Stimulated activated CD8-positive, alpha-beta memory T cell treated with anti-CD3 and anti-CD28 coated beads, Interleukin-7, amount 100 ng/mL, for 24 hours (primary cell): ENCODE measurements around the gene DAG1.

Experiments
- DNase-seq: peaks from one replicate; pipeline ENCODE4 v3.0.0-alpha.2; 2020; ENCODE audit warnings: low read depth

Gene DAG1

DNA sequence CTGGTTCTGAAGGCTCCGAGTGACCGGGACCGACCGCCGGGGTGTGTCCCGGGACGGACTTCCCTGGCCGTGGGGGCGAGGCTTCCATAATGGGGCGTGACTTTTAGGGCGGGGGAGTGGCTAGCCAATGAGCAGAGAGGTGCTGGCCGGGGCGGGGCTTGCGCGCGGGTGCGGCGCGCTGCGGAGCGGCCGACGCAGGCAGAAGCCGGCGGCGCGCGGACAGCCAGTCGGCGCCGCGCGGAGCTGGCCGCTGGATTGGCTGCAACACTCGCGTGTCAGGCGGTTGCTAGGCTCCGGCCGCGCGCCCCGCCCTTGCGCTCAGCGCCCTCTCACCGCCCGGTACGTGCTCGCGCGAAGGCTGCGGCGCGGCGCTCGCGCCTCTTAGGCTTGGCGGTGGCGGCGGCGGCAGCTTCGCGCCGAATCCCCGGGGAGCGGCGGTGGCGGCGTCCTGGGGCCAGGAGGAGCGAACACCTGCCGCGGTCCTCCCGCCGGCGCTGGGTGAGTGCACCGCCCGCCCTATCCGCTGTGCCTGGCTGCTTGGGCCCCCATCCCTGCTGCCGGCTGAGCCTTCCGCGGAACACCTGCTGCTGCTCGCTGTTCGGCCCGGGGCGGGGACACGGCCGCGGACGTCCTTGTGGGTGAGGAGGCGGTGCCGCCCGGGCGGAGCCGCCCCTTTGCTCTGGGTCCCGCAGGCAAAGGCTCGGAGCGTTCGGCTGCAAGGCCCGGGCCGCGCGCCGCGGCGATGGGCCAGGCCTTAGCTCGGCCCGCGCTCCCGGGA lies at the start of gene DAG1:
Gene DAG1 (plus strand): TSS at position 332 of the 778 bp plus-strand sequence. CDS start 40,268 bp downstream, outside the sequence.
- peak; percentile 93 for DNase-seq

DNA sequence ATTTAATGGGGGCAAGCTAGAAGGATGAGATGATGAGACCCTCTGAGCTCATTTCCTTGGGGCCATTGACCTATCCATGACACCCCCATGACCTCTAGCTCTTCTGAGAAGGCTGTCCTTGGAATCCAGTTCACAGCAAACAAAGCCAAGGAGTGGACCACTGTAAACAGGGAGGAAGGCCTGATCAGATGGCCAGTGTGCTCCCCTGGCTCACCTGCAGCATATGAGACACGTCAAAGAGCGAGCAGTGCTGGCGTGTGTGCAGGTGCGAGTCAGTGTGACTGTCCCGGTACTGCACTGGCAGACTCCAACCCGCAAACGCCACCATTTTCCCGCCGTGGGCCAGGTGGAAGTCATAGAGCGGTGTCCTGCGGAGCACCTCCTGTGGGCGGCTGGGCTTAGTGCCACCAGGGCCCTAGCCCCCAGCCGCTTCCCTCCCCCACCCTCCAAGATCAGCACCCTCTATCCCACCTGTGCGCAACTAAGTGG lies 48.1 kb upstream of the DAG1 start:
- DNase-seq, result no peak

DNA sequence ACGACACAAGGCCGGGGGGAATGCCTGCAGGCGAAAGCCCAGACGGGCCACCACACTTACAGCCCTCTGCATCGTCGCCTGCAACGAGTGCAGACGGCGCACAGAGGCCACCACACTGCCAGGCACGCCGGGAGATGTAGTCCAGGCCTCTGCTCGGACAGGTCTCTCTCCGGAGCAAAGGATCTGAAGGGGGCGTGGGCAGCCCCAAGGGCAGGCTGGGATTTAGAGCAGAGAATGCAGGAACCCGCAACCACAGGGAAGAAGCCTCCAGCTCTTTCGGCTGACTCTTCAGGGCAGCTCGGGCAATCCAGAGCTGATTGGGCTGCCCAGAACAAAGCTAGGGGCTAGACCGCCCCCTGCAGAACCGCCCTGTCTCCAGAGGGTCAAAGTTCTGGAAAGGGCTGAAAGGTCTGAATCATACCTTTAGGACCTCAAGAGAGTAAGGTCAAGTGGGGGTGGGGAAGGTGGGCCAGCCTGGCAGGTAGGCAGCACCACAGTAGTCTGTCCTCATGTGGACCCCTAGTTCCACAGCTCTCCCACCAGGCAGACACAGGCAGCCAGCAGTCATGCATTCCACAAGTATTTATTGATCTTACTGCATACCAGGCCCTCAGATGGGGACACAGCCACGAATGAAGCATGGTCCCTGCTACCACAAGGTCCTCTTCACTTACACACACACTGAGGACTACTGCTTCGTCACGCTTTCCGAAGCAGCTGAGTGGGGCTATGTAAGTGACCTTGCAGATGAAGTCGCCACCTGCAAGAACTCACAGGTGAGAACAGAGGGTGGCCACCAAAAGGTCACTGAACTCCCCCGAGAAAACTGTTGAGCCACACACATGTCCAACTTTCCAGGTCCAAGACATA lies 47.5 kb upstream of the DAG1 start, which contains the start of gene AMT:
Gene AMT (minus strand): TSS at position 95 of the 870 bp plus-strand sequence. CDS start 23 bp downstream, at position 72.
- DNase-seq, result no peak

DNA sequence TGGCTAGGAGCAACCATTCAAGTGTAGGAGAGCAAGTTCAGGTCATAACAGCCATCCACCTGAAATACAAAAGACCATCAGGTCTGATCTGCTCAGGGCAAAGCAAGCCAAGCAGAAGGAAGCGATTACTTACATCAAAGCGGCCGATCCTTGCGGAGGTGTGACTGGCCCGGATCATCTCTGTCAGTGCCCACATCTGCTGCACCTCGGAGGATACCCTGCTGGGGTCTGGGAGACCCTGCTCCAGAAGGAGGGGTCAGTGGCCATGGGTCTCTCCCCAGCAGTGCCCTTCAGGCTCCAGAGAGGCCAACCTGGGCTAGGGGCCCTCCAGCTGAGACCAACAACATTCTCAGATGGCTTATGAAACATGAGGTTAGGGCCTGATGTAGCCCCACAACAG lies 45.3 kb upstream of the DAG1 start:
- no peak for DNase-seq

DNA sequence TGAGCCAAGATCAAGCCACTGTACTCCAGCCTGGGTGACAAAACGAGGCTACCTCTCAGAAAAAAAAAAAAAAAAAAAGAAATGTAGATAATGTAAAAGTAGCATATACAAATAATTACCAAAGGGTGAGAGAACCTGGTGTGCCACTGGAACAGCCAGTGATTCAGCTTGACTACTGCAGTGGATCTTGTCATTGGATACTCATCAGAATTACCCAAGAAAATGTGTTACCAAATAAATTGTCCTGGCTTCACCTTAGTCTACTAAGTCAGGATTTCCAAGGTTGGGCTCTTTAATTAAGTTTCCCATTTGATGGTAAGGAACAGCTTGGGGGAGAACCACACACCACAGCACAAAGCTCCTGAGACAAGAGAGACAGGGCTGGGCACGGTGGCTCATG lies 42.5 kb upstream of the DAG1 start:
- DNase-seq, result no peak

DNA sequence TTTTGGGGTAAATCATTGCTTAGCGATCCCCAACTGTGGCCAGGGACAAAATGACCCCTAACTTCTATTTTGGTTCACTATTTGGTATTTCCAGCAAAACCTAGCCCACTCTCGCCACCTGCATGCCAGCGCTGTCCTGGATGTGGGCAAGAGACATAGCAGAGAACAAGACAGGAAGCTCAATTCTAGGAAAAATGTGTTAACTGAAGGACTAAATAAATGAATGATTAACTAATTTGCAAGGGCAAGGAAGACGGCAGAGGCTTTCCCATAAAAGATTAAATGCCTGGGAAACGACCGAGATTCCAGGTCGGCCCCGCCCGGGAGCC lies 41.4 kb upstream of the DAG1 start:
- DNase-seq, result no peak

DNA sequence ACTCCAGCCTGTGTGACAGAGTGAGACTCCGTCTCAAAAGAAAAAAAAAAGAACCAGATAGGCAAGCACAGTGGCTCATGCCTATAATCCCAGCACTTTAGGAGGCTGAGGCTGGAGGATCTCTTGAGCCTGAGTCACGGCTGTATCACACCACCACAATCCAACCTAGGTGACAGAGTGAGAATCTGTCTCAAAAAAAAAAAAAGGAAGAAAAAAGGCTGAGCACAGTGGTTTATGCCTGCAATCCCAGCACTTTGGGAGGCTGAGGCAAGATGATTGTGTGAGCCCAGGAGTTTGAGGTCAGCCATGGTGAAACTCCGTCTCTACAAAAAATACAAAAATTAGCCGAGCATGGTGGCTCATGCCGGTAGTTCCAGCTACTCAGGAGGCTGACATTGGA lies 35.3 kb upstream of the DAG1 start:
- no peak for DNase-seq

DNA sequence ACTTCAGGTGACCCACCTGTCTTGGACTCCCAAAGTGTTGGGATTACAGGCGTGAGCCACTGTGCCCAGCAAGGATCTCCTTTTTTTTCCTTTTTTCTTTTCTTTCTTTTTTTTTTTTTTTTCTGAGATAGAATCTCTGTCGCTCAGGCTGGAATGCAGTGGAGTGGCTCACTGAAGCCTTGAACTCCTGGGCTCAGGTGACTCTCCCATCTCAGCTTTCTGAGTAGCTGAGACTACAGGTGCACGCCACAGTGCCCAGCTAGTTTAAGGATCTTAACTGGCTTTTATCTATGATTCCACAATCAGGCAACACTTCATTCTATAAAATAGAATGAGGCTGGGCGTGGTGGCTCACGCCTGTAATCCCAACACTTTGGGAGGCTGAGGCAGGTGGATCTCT lies 24.7 kb upstream of the DAG1 start:
- DNase-seq, result no peak

DNA sequence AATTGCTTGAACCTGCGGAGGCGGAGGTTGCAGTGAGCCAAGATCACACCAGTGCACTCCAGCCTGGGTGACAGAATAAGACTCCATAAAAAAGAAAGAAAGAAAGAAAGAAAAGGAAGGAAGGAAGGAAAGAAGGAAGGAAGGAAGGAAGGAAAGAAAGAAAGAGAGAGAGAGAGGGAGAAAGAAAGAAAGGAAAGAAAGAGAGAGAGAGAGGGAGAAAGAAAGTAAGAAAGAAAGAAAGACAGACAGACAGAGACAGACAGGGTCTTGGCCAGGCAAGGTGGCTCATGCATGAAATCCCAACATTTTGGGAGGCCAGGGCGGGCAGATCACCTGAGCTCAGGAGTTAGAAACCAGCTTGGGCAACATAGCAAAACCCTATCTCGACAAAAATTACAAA lies 16.4 kb upstream of the DAG1 start:
- no peak for DNase-seq

DNA sequence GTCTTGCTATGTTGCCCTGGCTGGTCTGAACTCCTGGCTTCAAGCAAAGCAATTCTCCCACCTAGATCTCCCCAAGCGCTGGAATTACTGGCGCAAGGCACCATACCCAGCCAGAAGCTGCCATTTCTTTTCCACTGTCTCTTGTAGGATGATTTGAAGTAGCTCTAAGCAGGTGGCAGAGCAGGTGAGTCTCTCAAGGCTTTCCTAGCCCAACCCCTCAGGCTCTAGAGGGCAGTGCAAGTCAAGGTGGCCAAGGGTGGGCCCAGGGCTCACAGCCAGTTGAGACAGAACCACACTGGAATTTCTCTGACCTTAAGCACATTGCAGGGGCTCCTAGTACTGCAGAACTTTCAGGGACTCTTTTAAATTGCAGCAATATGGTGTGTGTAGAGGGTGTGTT lies 15.6 kb upstream of the DAG1 start:
- no peak for DNase-seq

DNA sequence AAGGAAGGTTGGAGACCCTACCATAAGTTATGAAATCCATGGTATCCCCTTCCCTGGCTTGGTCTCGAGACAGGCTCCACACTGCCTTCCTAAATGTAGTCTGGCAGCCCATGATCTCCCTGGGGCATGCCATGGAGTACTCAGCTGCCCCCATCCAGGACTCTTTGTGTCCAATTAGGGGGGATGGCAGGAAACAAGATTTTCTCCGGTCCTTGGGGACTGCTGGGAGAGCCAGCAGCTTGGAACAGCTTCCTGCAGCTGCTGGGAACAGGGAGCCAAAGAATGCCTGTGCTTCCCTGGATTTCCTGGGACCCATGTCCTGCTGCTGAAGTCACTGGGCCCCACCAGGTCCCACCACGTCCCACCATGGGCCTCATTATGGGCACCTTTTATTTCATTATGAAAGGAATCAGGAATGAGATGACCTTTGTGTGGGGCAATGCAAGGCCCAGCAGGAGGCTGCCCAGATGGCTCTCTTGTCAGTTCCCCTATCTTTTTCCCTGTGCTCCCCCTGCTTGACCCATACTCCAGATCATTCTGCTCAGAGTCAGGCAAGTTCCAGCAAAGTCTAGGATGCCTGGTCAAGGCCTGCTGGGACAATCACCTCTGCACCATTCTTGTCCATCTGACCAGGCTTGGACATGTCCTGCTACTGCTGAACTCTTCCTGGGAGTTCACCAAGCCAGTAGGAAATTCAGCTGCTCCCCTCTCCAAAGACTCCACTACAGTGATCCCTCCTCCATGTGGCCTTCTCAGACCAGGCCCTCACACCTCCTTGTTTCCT lies 15.0 kb upstream of the DAG1 start:
- DNase-seq, result no peak

DNA sequence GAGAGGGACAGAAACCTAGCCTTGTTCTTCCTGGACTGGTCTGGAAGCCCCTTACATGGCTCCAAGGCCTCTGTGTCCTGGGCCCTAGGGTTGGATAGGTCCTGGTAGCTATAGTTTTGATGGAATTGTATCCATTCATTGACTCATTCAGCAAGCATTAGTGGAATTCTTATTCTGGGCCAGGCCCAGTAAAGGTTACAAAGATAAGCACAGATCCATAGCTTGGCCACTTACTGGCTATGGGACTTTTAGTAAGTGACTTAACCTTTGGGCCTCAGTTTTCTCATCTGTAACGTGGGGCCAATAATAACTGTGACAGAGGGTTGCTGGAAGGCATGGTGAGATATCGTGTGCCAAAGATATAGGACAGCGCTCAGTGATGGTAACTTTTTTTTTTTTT lies 13.6 kb upstream of the DAG1 start:
- DNase-seq, result no peak

DNA sequence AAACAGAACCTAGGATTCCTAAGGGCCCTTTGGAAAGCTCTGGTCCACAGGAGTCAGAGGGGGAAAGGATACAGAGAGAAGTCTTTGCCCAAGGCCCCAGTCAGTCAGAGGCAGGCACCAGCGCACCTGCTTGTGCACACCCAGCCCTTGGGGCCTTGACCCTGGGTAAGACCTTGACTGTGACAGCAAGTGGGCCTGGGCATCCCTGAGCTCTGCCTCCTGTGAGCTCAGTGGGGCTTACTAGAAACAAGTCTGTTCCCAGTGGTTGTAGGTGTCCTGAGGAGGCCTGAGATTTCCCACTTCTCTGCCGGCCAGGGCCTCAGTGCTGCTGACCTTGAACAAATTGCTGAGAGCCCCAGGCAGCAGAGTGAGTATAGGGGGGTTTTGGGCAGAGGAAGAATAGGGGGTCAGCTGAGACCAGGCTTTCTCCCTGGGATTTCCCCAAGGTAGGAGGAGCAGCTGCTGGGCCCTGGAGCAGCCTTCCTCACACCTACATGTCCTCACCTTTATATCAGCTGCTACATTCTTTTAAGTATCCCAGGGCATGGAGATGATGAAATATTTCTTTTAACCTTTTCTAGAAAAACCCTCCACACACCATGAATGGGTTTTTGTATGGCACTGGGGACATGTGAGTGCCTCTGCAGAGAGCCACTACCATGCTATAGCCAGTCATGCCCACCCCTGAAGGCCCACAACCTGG lies 9.7 kb upstream of the DAG1 start:
- DNase-seq, result no peak

DNA sequence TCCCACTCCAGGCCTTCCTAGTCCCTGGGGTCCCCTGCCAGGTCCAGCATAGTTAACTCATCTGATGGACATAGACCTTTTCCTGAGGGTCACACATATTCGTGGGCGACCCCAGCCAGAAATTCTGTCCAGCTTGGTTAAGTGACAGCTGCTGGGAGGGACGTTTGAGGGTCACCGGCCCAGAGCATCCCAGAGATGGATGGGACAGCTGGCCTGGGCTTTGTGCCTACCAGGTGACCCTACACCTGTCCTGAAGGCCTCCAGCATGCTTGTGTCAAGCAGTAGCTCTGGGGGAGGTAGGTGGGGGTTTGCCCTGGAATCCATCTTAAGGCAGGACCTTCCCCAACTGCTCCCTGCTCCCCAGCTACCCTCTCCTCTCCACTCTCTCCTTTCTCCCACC lies 9.1 kb upstream of the DAG1 start:
- DNase-seq, result no peak

DNA sequence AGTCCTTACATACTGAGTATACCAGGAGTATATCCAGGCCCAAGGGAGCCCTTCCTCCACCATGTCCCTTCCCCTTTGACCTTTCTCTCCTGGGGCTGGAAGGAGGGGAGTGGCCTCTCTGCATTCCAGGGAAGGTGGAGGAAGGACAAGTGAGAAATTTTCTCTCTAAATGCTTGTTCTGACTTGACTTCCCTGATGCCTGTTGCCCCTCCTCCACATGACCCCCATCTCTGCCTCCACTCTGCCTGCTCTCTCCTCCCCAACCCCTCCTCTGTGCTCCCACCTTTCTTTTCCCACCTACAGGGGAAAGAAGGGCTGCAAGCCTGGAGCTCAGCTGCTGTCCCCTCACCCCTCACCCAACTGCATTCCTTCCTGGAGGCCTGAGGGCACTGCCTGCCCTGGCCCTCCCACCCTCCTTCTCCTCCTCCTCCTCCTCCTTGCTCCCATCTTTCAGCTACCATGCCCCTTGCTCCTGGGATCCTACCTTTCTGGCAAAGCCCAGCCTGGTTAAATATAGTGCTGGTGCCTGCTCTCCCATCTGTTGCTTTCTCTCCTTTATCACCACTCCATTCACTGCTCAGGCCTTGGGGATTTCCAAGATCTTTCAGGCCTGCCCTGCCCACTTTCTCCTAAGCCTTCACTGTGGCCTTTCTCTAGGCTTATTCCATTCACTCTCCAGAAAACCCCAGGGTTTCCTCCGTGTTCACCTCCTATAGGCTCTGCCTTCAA lies 8.5 kb upstream of the DAG1 start:
- DNase-seq, result no peak

DNA sequence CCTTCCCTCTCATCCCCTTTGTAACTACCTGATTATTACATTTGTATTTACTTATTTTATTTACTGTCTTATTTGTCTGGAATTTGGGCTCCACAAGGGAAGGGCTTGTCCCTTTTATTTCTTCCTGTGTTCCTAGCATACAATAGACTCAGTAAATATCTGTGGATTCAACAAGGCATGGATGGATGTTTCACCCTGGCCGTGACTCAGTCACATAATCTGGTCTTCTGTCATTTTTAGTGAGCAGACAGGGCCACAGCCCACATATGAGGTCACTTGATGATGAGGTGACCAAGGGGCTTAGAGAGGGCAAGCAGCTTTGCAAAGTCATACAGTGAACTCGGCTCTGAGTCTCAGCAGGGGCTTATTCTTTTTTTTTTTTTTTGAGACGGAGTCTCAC lies 7.8 kb upstream of the DAG1 start:
- no peak for DNase-seq

DNA sequence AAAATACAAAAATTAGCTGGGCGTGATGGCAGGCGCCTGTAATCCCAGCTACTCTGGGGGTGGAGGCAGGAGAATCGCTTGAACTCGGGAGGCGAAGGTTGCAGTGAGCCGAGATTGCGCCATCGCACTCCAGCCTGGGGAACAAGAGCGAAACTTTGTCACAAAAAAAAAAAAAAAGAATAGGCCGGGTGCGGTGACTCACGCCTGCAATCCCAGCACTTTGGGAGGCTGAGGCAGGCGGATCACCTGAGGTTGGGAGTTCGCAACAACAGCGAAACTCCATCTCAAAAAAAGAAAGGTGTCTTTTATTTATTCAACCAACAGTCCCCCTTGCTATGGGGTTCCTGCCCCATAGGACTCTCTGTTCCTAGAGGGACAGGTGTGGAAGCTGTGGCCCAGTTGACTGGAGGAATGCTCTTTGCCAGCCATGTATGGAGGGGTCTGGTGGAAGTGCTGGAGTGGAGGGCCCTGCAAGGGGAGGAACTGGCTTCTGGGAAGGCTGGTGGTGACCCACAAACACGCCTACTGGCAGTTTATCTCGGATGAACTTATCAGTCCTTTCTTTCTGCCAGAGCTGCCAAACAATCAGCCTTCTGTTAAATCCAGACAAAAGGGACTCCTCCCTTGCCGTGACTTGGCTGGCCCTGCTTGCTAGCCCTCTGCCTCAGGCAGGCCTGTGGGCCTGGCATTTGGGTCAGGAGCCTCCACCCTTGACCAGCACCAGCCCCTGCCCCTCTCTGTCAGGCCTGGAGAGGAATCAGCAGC lies 4.6 kb upstream of the DAG1 start:
- DNase-seq, result no peak

DNA sequence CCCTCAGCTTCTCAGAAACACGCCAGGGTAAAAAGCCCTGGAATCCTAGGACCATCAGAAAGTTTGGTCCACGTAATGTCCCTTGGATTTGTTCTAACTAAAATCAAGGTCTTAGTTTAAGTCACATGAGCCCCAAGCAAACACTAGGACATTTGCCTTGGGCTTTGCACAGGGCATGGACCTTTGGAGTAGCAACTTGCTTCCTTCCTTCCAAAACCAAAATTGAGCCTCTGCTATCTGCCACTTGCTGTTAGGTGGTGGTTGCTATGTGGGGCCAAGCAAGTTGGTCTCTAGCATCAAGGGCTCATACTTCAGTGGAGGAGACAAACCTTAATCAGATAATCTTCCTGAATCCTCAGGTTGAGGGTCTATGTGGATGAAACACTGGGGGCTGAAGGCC lies 4.0 kb upstream of the DAG1 start:
- no peak for DNase-seq

DNA sequence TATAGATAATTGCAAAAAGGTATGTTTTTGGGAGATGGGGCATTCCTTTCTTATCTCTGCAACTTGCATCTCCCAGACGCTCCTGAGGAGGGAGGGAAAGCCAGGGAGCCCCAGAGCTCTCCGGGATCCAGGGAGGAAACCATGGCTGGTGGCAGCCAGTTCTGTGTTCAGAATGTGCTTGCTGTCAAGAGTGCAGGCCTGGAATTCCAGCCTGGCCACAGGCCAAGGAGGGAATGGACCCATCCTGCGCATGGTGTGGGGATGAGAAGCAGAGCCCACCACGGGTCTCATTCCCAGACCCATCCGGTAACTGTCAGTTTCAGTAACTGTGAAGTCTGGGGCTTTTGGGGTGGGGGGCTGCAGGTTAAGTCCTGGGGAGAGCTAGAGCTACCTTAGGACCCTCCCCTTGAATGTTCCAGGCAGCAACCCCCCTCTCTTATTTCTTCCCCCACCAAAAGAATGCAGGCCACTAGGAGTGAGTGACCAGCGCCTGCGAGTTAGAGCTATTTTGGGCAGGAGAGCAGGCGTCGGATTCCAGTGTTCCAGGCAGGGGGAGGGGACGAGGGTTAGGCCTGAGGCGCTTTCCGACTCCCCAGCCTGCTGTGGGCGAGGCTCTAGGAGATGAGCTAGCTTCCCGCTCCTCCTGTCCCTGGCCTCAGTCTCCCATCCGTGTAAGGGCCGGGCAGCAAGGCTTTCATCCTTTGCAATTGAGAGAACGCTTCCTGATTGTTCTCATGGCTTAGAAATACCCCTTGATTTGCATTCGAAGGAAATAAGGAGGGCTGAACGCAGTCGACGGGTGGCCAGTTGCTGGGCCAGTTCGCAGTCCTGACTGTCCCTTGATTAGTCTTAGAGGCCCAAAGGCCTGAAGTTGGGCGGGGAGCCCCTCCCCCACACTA lies 781 bp upstream of the DAG1 start:
- DNase-seq, result no peak
